Thyroid gland (tissue), 4 donors: Measurements from ENCODE around the gene MRPL23. TPM values are rescaled to one million over a fixed set of nuclear protein-coding genes. Genes with fewer than 3 reads are reported as not detected.

ENCODE experiments used
- DNase-seq, 2 donors: peaks; one replicate each; pipeline ENCODE4 v3.0.0-alpha.2; 2019
- H3K27ac ChIP-seq, 3 donors: fragments of 200-600 bp; sonication (generic); 1 replicate in 2 of 3; 2 replicates in 1 of 3; pipeline ENCODE4 v1.5.1; 2016 to 2019; ENCODE audit warnings: mild to moderate bottlenecking in 1 of 3, moderate library complexity in 1 of 3
- H3K27me3 ChIP-seq: fragments of 200-600 bp; sonication (generic); one replicate; pipeline ENCODE4 v1.5.1; 2019
- H3K36me3 ChIP-seq, 2 donors: fragments of 200-600 bp; sonication (generic); one replicate each; pipeline ENCODE4 v1.5.1; 2016 to 2019
- H3K4me1 ChIP-seq, 2 donors: fragments of 200-600 bp; sonication (generic); one replicate each; pipeline ENCODE4 v1.5.1; 2017 to 2019
- H3K4me3 ChIP-seq, 3 donors: fragments of 200-600 bp; sonication (generic); replicated peaks in 1 of 3; 1 replicate in 2 of 3; 2 replicates in 1 of 3; pipeline ENCODE4 v1.5.1; 2016; ENCODE audit warnings: mild to moderate bottlenecking in 1 of 3
- H3K9me3 ChIP-seq: fragments of 200-600 bp; sonication (generic); one replicate; pipeline ENCODE4 v1.5.1; 2017
- POLR2A ChIP-seq, 2 donors: fragments of 450-650 bp; IDR thresholded peaks; one replicate each; pipeline ENCODE4 v1.6.1; 2017; ENCODE audit warnings: antibody characterized with exemption in 2 of 2, mild to moderate bottlenecking in 2 of 2, moderate library complexity in 1 of 2
- WGBS, 2 donors: methylation state at CpG; one replicate each; pipeline ENCODE4 v1.1.5; 2017; 5-methylcytosine and 5-hydroxymethylcytosine counted together
- intact Hi-C: fragments of 100-400 bp; cut with DNase I; formaldehyde crosslinking; loops from one replicate; pipeline ENCODE4 v1.15.1; 2023
- microRNA counts, 2 donors: library from miRNA; unstranded; fragments of <30 nt; microRNA quantifications; one replicate each; lab custom pipeline; 2016 to 2017
- small RNA-seq: library from RNA; depleted of rRNA; stranded (forward); fragments of <200 nt; gene quantifications from one replicate; pipeline ENCODE3, GENCODE V24; 2016
- total RNA-seq, 4 donors: library from RNA; depleted of rRNA; stranded (reverse); fragments of >200 nt; gene quantifications; one replicate each; pipeline ENCODE4 v1.2.3, GENCODE V29; 2016
- TF ChIP-seq, protein P1 (sequence below), 6 experiments: fragments of 200-600 bp in 3 of 6; fragments of 450-650 bp in 3 of 6; sonication (generic) in 3 of 6; IDR thresholded peaks; one replicate each; pipeline ENCODE4 v1.5.1; 2016 to 2019; ENCODE audit warnings: antibody characterized with exemption in 6 of 6, mild to moderate bottlenecking in 2 of 6, inconsistent platforms in 1 of 6, moderate library complexity in 1 of 6

MRPL23 gene
- total RNA-seq, 4 donors from 2014 or later: 86.9 to 241 (median 159) TPM

DNA sequence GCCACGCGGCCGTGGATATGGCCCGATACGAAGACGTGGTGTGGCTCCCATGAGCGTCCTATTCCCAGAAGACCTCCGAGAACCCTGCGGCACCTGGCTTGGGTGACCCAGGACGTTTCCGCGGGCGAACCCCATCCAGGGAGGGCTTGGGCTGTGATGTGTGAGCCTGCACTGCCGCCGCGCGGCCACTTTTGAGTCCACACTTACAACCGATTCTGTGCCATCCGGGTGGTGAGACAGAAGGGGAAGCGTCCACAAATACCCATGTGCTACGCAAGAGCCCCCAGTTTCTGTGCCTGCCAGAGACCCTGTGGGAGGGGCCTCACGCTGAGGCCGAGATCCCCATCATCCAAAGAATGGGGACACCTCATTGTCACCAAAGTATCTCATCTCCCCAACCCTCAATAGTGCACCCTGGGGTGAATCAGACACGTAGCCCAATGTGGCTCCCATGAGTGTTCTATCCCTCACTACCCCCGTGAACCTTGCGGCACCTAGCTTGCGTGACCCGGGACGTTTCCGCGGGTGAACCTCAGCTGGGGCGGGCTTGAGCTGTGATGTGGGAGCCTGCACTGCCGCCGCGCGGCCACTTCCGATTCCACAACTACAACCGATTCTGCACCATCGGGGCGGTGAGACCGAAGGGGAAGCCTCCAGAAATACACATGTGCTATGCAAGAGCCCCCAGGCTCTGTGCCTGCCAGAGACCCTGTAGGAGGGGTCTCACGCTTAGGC lies 55.1 kb downstream of the MRPL23 start:
- TF ChIP-seq POLR2A (IDR thresholded peaks at IDR 0.05): no peak
- TF ChIP-seq, protein P1, sequence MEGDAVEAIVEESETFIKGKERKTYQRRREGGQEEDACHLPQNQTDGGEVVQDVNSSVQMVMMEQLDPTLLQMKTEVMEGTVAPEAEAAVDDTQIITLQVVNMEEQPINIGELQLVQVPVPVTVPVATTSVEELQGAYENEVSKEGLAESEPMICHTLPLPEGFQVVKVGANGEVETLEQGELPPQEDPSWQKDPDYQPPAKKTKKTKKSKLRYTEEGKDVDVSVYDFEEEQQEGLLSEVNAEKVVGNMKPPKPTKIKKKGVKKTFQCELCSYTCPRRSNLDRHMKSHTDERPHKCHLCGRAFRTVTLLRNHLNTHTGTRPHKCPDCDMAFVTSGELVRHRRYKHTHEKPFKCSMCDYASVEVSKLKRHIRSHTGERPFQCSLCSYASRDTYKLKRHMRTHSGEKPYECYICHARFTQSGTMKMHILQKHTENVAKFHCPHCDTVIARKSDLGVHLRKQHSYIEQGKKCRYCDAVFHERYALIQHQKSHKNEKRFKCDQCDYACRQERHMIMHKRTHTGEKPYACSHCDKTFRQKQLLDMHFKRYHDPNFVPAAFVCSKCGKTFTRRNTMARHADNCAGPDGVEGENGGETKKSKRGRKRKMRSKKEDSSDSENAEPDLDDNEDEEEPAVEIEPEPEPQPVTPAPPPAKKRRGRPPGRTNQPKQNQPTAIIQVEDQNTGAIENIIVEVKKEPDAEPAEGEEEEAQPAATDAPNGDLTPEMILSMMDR (IDR thresholded peaks at IDR 0.05): no peak
- Histone ChIP-seq H3K4me1 (no peaks in the 10 kb centered on the region), H3K27ac (no peak overlapping the region), H3K36me3 (no peaks in the 10 kb centered on the region), H3K27me3 (no peaks in the 10 kb centered on the region), H3K4me3 (no peak overlapping the region), H3K9me3 (no peaks in the 10 kb centered on the region)
- no CpG with 5 or more reads among the region's 42 CpGs for WGBS, 2 donors
- DNase-seq: no peak
- intact Hi-C loops: no loop called here

DNA sequence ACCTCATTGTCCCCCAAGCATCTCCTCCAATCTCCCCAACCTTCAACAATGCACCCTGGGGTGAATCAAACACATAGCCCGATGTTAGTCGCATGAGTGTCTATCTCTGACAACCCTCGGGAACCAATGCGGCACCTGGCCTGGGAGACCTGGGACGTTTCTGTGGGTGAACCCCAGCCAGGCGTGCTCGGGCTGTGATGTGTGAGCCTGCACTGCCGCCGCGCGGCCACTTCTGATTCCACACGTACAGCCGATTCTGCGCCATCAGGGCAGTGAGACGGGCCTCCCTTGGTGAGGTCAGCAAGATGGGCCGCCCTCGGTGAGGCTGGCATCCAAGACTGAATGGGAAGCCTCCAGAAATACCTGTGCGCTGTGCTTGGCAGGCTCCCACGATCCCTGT lies 55.7 kb downstream of the MRPL23 start:
- intact Hi-C loops: no loop called here
- Histone ChIP-seq H3K9me3 (no peaks in the 10 kb centered on the region), H3K36me3 (no peaks in the 10 kb centered on the region), H3K4me3 (no peak overlapping the region), H3K27me3 (no peaks in the 10 kb centered on the region), H3K4me1 (no peaks in the 10 kb centered on the region), H3K27ac (no peak overlapping the region)
- DNase-seq: no peak
- no CpG with 5 or more reads among the region's 19 CpGs for WGBS, 2 donors
- TF ChIP-seq POLR2A (IDR thresholded peaks at IDR 0.05): no peak
- TF ChIP-seq, protein P1 (IDR thresholded peaks at IDR 0.05): no peak

DNA sequence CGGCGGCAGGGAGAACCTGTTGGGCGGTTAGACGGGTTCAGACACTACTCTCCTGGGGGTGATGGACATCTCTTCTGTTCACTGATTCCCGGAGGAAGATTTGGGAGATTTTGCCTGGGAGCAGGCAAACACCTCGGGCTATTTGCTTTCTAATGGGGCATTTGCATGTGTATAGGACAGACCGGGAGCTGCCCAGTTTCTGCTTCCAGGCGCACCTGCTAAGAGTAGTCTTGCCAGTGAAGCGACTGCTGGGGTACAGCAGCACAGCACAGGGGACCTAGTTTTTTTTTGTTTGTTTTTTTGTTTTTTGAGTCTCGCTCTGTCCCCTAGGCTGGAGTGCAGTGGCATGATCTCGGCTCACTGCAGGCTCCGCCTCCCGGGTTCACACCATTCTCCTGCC lies 57.3 kb downstream of the MRPL23 start:
- no peaks in the 10 kb centered on the region for H3K36me3 ChIP-seq
- H3K27me3 ChIP-seq: no peaks in the 10 kb centered on the region
- intact Hi-C loops: no loop called here
- no peaks in the 10 kb centered on the region for H3K9me3 ChIP-seq
- H3K4me1 ChIP-seq: no peaks in the 10 kb centered on the region
- H3K27ac ChIP-seq: no peak overlapping the region
- TF ChIP-seq POLR2A (IDR thresholded peaks at IDR 0.05): no peak
- TF ChIP-seq, protein P1 (IDR thresholded peaks at IDR 0.05): no peak
- H3K4me3 ChIP-seq: no peak overlapping the region
- DNase-seq: no peak
- no CpG with 5 or more reads among the region's 13 CpGs for WGBS, 2 donors

MicroRNAs within 50 kb of the gene (microRNA counts, 767-probe panel; counts per million panel counts)
- 0 counts per million in 2 donors for microRNA hsa-miR-675-5p (lab: Ali Mortazavi, UCI)

Small RNA genes within 50 kb of the gene (small RNA-seq; reads per million reads assigned to genes)
- gene RF01972: not detected
- not detected for gene RF01973

Other genes starting within 250 kb of the MRPL23 start
- gene IFITM10, start 196.7 kb upstream of the MRPL23 start, total RNA-seq: 100 to 1,000 TPM in 1 of 4 donors, 1 to 10 TPM in 1, under 1 TPM in 1, not detected in 1; 0.22 to 126 (median 1.5) TPM
- gene CTSD, start 183.4 kb upstream of the MRPL23 start, total RNA-seq: 100 to 1,000 TPM; 363 to 577 (median 457) TPM
- gene SYT8, start 112.3 kb upstream of the MRPL23 start, total RNA-seq: not detected
- not detected for gene TNNI2, start 108.4 kb upstream of the MRPL23 start, total RNA-seq
- gene LSP1, start 94.2 kb upstream of the MRPL23 start, total RNA-seq: 10 to 100 TPM in 2 of 4 donors, 1 to 10 TPM in 2; 6.7 to 26.1 (median 10.5) TPM
- not detected for gene PRR33, start 55.4 kb upstream of the MRPL23 start, total RNA-seq
- 1 to 10 TPM in 3 of 4 donors, not detected in 1; 1.7 to 4.1 (median 2.6) TPM for gene TNNT3, start 27.6 kb upstream of the MRPL23 start, total RNA-seq
- 10 to 100 TPM; 13.5 to 68.7 (median 19.4) TPM for gene H19, start 50.5 kb downstream of the MRPL23 start, total RNA-seq
- gene IGF2, start 192.1 kb downstream of the MRPL23 start, total RNA-seq: 10 to 100 TPM in 3 of 4 donors, 1 to 10 TPM in 1; 9.9 to 26.6 (median 18.1) TPM
- not detected for gene INS, start 213.9 kb downstream of the MRPL23 start, total RNA-seq
- gene TH, start 224.5 kb downstream of the MRPL23 start, total RNA-seq: not detected